ENCODE results near the gene NELL1.

NELL1 gene

DNA sequence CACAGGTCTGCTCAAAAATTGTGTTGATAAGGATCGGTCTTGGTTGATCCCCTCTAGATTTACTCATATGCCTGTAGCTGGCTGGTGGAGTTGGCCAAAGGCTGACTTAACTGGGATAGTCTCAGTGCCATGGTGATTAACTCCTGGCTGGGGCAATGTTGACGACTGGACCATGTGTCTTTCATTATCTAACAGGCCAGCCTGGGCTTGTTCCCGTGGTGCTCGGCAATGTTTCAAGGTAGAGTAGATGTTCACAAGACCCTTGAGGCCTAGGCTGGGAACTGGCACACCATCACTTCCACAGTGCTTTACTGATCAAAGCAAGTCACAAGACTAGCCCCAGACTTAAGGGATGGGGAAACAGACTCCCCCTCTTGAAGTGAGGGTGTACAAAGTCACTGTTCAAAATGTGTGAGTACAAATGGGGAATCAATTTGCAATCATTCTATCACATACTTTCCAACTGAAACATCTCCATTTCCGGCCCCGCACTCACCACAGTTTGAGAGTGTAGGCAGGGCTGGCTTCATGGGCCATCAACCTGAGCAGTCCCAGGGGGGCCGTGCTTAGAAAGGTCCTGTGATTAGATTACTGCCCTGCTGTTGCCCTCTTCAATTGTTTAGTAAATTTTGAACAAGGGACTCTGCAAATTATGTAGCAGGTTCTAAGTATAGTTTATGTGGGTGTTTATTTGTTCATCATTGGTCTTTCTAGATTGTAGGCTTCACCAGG, 240.8 kb downstream of the NELL1 start:
- H3K4me2 ChIP-seq (ENCODE audit: insufficient read depth, low read length), result no peak overlapping the region
- H4K20me1 ChIP-seq (ENCODE audit: insufficient read depth, low read length), result no peaks in the 10 kb centered on the region
- H3K9ac ChIP-seq (ENCODE audit: low read depth, low read length), result no peak overlapping the region
- H3K4me3 ChIP-seq (ENCODE audit: low read depth in 1 of 2, low read length in 2 of 2), result no peak overlapping the region
- no peaks in the 10 kb centered on the region for H3K79me2 ChIP-seq (ENCODE audit: insufficient read depth, low read length)
- no peaks in the 10 kb centered on the region for H3K9me3 ChIP-seq (ENCODE audit: insufficient read depth, low read length, severe bottlenecking)
- H3K36me3 ChIP-seq (ENCODE audit: insufficient read depth, low read length), result no peaks in the 10 kb centered on the region
- DNase-seq, result no peak
- no peaks in the 10 kb centered on the region for H3K27me3 ChIP-seq (ENCODE audit: insufficient read depth, low read length, poor library complexity)
- no peak for ATAC-seq (ENCODE audit: insufficient read depth, low read depth)
- no peak overlapping the region for H2AFZ ChIP-seq (ENCODE audit: low read depth, low read length)
- no peaks in the 10 kb centered on the region for H3K4me1 ChIP-seq (ENCODE audit: insufficient read depth, low read length)
- no peak overlapping the region for H3K27ac ChIP-seq (ENCODE audit: low read length)
- no peak for TF ChIP-seq EZH2 (IDR thresholded peaks at IDR 0.05; ENCODE audit: borderline replicate concordance, low read depth, low read length, severe bottlenecking)
- TF ChIP-seq CTCF (IDR thresholded peaks at IDR 0.05; ENCODE audit: borderline replicate concordance, extremely low read depth, low read length, poor library complexity, severe bottlenecking), result no peak

GRCh38 chr11:20910733-20911132, 241.3 kb downstream of the NELL1 start:
- ATAC-seq (ENCODE audit: insufficient read depth, low read depth), result no peak
- Histone ChIP-seq H3K79me2 (ENCODE audit: insufficient read depth, low read length) (no peaks in the 10 kb centered on the region), H3K9ac (ENCODE audit: low read depth, low read length) (no peak overlapping the region), H3K4me1 (ENCODE audit: insufficient read depth, low read length) (no peaks in the 10 kb centered on the region), H3K27ac (ENCODE audit: low read length) (no peak overlapping the region), H4K20me1 (ENCODE audit: insufficient read depth, low read length) (no peaks in the 10 kb centered on the region), H3K36me3 (ENCODE audit: insufficient read depth, low read length) (no peaks in the 10 kb centered on the region), H2AFZ (ENCODE audit: low read depth, low read length) (no peak overlapping the region), H3K27me3 (ENCODE audit: insufficient read depth, low read length, poor library complexity) (no peaks in the 10 kb centered on the region), H3K4me3 (ENCODE audit: low read depth in 1 of 2, low read length in 2 of 2) (no peak overlapping the region), H3K9me3 (ENCODE audit: insufficient read depth, low read length, severe bottlenecking) (no peaks in the 10 kb centered on the region), H3K4me2 (ENCODE audit: insufficient read depth, low read length) (no peak overlapping the region)
- TF ChIP-seq EZH2 (IDR thresholded peaks at IDR 0.05; ENCODE audit: borderline replicate concordance, low read depth, low read length, severe bottlenecking), result no peak
- no peak for TF ChIP-seq CTCF (IDR thresholded peaks at IDR 0.05; ENCODE audit: borderline replicate concordance, extremely low read depth, low read length, poor library complexity, severe bottlenecking)
- no peak for DNase-seq

DNA sequence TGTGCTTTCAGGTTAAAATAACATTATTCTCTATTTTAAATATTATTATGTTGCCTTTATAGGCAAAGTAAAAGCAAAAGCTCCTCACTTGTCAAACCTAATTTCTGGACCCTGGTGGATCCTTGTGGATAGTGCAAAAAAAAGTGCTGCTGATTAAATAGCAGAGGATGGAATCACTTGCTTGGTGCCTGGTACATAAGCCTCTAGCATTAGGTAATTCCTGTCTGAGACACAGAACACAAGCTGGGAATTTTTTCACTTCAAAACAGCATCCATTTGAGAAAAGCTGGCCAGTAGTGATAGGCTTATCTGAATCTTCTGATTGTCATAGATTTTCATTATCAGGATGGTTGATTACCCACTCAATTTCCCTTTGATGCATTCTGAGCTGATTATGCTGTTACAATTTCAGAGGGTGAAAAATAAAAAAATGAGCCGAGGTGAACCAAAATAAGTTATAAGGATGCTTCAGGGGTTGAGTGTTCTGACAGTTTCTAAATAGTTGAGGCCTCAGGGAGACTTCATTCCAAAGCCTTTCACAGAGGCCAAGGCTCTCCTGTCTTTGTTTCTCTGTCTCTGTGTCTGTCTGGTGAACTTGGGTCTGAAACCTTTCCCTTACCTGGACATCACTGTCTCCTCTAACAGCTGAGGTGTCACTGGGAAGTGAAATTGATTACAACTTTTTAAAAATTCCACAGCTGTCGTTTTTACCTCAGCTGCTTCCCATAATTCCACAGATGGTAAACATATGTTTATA, 242.9 kb downstream of the NELL1 start:
- Histone ChIP-seq H2AFZ (ENCODE audit: low read depth, low read length) (no peak overlapping the region), H3K4me1 (ENCODE audit: insufficient read depth, low read length) (no peaks in the 10 kb centered on the region), H3K27ac (ENCODE audit: low read length) (no peak overlapping the region), H4K20me1 (ENCODE audit: insufficient read depth, low read length) (no peaks in the 10 kb centered on the region), H3K27me3 (ENCODE audit: insufficient read depth, low read length, poor library complexity) (no peaks in the 10 kb centered on the region), H3K4me2 (ENCODE audit: insufficient read depth, low read length) (no peak overlapping the region), H3K9me3 (ENCODE audit: insufficient read depth, low read length, severe bottlenecking) (no peaks in the 10 kb centered on the region), H3K4me3 (ENCODE audit: low read depth in 1 of 2, low read length in 2 of 2) (no peak overlapping the region), H3K79me2 (ENCODE audit: insufficient read depth, low read length) (no peaks in the 10 kb centered on the region), H3K36me3 (ENCODE audit: insufficient read depth, low read length) (no peaks in the 10 kb centered on the region), H3K9ac (ENCODE audit: low read depth, low read length) (no peak overlapping the region)
- TF ChIP-seq CTCF (IDR thresholded peaks at IDR 0.05; ENCODE audit: borderline replicate concordance, extremely low read depth, low read length, poor library complexity, severe bottlenecking) (no peak), EZH2 (IDR thresholded peaks at IDR 0.05; ENCODE audit: borderline replicate concordance, low read depth, low read length, severe bottlenecking) (no peak)
- DNase-seq, result no peak
- no peak for ATAC-seq (ENCODE audit: insufficient read depth, low read depth)
